Fibroblast of villous mesenchyme (primary cell): ENCODE data around the gene TEX48. TPM values are rescaled to one million over a fixed set of nuclear protein-coding genes. Genes with fewer than 3 reads are reported as not detected.

Source experiments
- DNase-seq: peaks from one replicate; pipeline ENCODE4 v3.0.0-alpha.2; 2010; ENCODE audit warnings: low read depth
- H3K4me3 ChIP-seq: 2 replicates; pipeline ENCODE4 v1.5.1; 2011; ENCODE audit warnings: low read depth, mild to moderate bottlenecking, low read length
- CTCF ChIP-seq: IDR thresholded peaks from 2 replicates; pipeline ENCODE4 v1.5.1; 2012; ENCODE audit warnings: low read depth, mild to moderate bottlenecking, low read length; ENCODE audit not compliant: insufficient read depth
- total RNA-seq: library from RNA; depleted of rRNA; stranded (reverse); fragments of >200 nt; gene quantifications from 2 replicates; pipeline ENCODE4 v1.2.3, GENCODE V29; 2012

Gene TEX48
- total RNA-seq, 1 donor: not detected

GRCh38 chr9:114621561-114621960, 60.4 kb downstream of the TEX48 start:
- TF ChIP-seq CTCF: no peak
- DNase-seq: no peak

GRCh38 chr9:114619191-114619761, 62.7 kb downstream of the TEX48 start:
- TF ChIP-seq CTCF: no peak
- DNase-seq: no peak
- H3K4me3 ChIP-seq: no peak overlapping the region

More at GRCh38 chr9:114621561-114621960, 60.4 kb downstream of the TEX48 start:
- H3K4me3 ChIP-seq: no peak overlapping the region

GRCh38 chr9:114616684-114617520, 65.1 kb downstream of the TEX48 start:
- H3K4me3 ChIP-seq: no peak overlapping the region
- no peak for TF ChIP-seq CTCF
- no peak for DNase-seq

Other genes with a start within 250 kb of the TEX48 start
- gene WHRN, start 176.7 kb downstream of the TEX48 start, total RNA-seq: 1.3 and 1.6 TPM in 2 replicates
- gene ATP6V1G1, start 94.4 kb downstream of the TEX48 start, total RNA-seq: 114 and 123 TPM in 2 replicates
- 7.3 and 11.0 TPM in 2 replicates for gene TMEM268, start 70.9 kb downstream of the TEX48 start, total RNA-seq
- not detected in 2 replicates for gene TEX53, start 24.4 kb downstream of the TEX48 start, total RNA-seq
- gene TNFSF15, start 123.8 kb upstream of the TEX48 start, total RNA-seq: 4.5 and 5.6 TPM in 2 replicates
- gene TNFSF8, start 248.4 kb upstream of the TEX48 start, total RNA-seq: not detected in 2 replicates